WTC11 (cell line): Measurements from ENCODE around the gene KLHL30. TPM values are rescaled to one million over a fixed set of nuclear protein-coding genes. Genes with fewer than 3 reads are reported as not detected.

Experiments used
- ATAC-seq: fragments of 200-7000 bp; cut with Tn5 transposase; 2 replicates; pipeline ENCODE4 v1.10.0; 2021; ENCODE audit warnings: mild to moderate bottlenecking, moderate library complexity
- CTCF ChIA-PET: fragments of 300-600 bp; sonication (Branson Sonifier 250); formaldehyde crosslinking; loops from one replicate; lab custom pipeline; 2021; ENCODE audit warnings: antibody characterized with exemption; lab: Charles Lee
- POLR2A ChIA-PET: fragments of 350-600 bp; sonication (Branson Sonifier 250); formaldehyde crosslinking; loops from one replicate; lab custom pipeline; 2021; ENCODE audit warnings: antibody characterized with exemption; lab: Charles Lee
- DNase-seq: peaks from one replicate; pipeline ENCODE4 v3.0.0; 2021; ENCODE audit warnings: low spot score
- H3K27ac Mint-ChIP-seq: 2 replicates; pipeline ENCODE4 v1.8.0; 2021; ENCODE audit warnings: mixed read lengths
- H3K27me3 Mint-ChIP-seq: 2 replicates; pipeline ENCODE4 v1.8.0; 2021; ENCODE audit warnings: low read depth, mild to moderate bottlenecking, moderate library complexity, mixed read lengths
- H3K36me3 Mint-ChIP-seq: 2 replicates; pipeline ENCODE4 v1.8.0; 2021; ENCODE audit warnings: mixed read lengths
- H3K4me1 Mint-ChIP-seq: 2 replicates; pipeline ENCODE4 v1.8.0; 2022; ENCODE audit warnings: mixed read lengths
- H3K4me3 Mint-ChIP-seq: 2 replicates; pipeline ENCODE4 v1.8.0; 2021; ENCODE audit warnings: mild to moderate bottlenecking, moderate library complexity, mixed read lengths
- H3K9me3 Mint-ChIP-seq: 2 replicates; pipeline ENCODE4 v1.8.0; 2021; ENCODE audit warnings: mixed read lengths
- AFF4 ChIP-seq: sonication (generic); formaldehyde crosslinking; IDR thresholded peaks from 2 replicates; pipeline ENCODE4 v1.8.1; 2023; ENCODE audit warnings: mild to moderate bottlenecking, missing genetic modification reagents, borderline replicate concordance
- AR ChIP-seq: fragments of 250-450 bp; sonication (Bioruptor Pico); IDR thresholded peaks from 2 replicates; pipeline ENCODE4 v1.9.0; 2021; ENCODE audit warnings: mild to moderate bottlenecking
- ATF2 ChIP-seq: sonication (generic); formaldehyde crosslinking; IDR thresholded peaks from 2 replicates; pipeline ENCODE4 v1.8.1; 2022; ENCODE audit warnings: low read depth, missing genetic modification reagents, borderline replicate concordance
- ATF6 ChIP-seq: sonication (generic); formaldehyde crosslinking; IDR thresholded peaks from 2 replicates; pipeline ENCODE4 v1.8.1; 2023; ENCODE audit warnings: mild to moderate bottlenecking, missing genetic modification reagents
- CREM ChIP-seq: sonication (generic); formaldehyde crosslinking; IDR thresholded peaks from 2 replicates; pipeline ENCODE4 v1.8.1; 2022; ENCODE audit warnings: mild to moderate bottlenecking, missing genetic modification reagents, moderate library complexity
- E2F5 ChIP-seq: sonication (generic); formaldehyde crosslinking; IDR thresholded peaks from 2 replicates; pipeline ENCODE4 v1.8.1; 2022; ENCODE audit warnings: mild to moderate bottlenecking, moderate library complexity, missing genetic modification reagents
- EMX1 ChIP-seq: fragments of 250-450 bp; sonication (Bioruptor Pico); IDR thresholded peaks from 2 replicates; pipeline ENCODE4 v1.8.0; 2021; ENCODE audit warnings: mild to moderate bottlenecking
- GTF2I ChIP-seq: fragments of 250-450 bp; sonication (Bioruptor Pico); conservative IDR thresholded peaks from 2 replicates; pipeline ENCODE4 v1.4.0; 2021; ENCODE audit warnings: mild to moderate bottlenecking
- HMGXB4 ChIP-seq: sonication (generic); formaldehyde crosslinking; IDR thresholded peaks from 2 replicates; pipeline ENCODE4 v1.8.1; 2023; ENCODE audit warnings: mild to moderate bottlenecking, moderate library complexity, missing genetic modification reagents
- NFATC4 ChIP-seq: fragments of 250-450 bp; sonication (Bioruptor Pico); IDR thresholded peaks from 2 replicates; pipeline ENCODE4 v1.9.0; 2021; ENCODE audit warnings: mild to moderate bottlenecking
- NFYB ChIP-seq: sonication (generic); formaldehyde crosslinking; conservative IDR thresholded peaks from 2 replicates; pipeline ENCODE4 v1.8.0; 2022; ENCODE audit warnings: low read depth, missing genetic modification reagents
- PREB ChIP-seq: sonication (generic); formaldehyde crosslinking; IDR thresholded peaks from 2 replicates; pipeline ENCODE4 v1.8.1; 2022; ENCODE audit warnings: mild to moderate bottlenecking, missing genetic modification reagents, moderate library complexity, borderline replicate concordance
- PRRX2 ChIP-seq: fragments of 250-450 bp; sonication (Bioruptor Pico); IDR thresholded peaks from 2 replicates; pipeline ENCODE4 v1.8.0; 2021; ENCODE audit warnings: mild to moderate bottlenecking
- SMAD4 ChIP-seq: sonication (generic); formaldehyde crosslinking; IDR thresholded peaks from 2 replicates; pipeline ENCODE4 v1.8.0; 2022; ENCODE audit warnings: mild to moderate bottlenecking, missing genetic modification reagents
- STAT6 ChIP-seq: sonication (generic); formaldehyde crosslinking; conservative IDR thresholded peaks from 2 replicates; pipeline ENCODE4 v1.8.1; 2023; ENCODE audit warnings: mild to moderate bottlenecking, low read depth, missing genetic modification reagents, moderate library complexity
- ZNF219 ChIP-seq: sonication (generic); formaldehyde crosslinking; IDR thresholded peaks from 2 replicates; pipeline ENCODE4 v1.8.0; 2023; ENCODE audit warnings: missing genetic modification reagents, mild to moderate bottlenecking, borderline replicate concordance
- ZNF396 ChIP-seq: fragments of 250-450 bp; sonication (Bioruptor Pico); IDR thresholded peaks from 2 replicates; pipeline ENCODE4 v1.8.0; 2021; ENCODE audit warnings: mild to moderate bottlenecking, moderate library complexity, borderline replicate concordance
- ZNF425 ChIP-seq: fragments of 250-450 bp; sonication (Bioruptor Pico); conservative IDR thresholded peaks from 2 replicates; pipeline ENCODE4 v1.9.0; 2021; ENCODE audit warnings: mild to moderate bottlenecking
- total RNA-seq: library from RNA; stranded (reverse); gene quantifications from 3 replicates; pipeline ENCODE4 v1.2.3, GENCODE V29; 2021

The KLHL30 gene
- total RNA-seq, 1 experiment from 2014 or later = not detected

GRCh38 chr2:238167761-238168160 lies 29.3 kb downstream of the KLHL30 start:
- TF ChIP-seq NFATC4 (CRISPR knock-in tag) (no peak), AR (CRISPR knock-in tag) (no peak), PRRX2 (CRISPR knock-in tag) (no peak), ZNF425 (CRISPR knock-in tag) (no peak), CREM (CRISPR knock-in tag) (no peak), PREB (no peak), SMAD4 (CRISPR knock-in tag) (no peak), ZNF396 (CRISPR knock-in tag) (no peak), HMGXB4 (no peak), GTF2I (CRISPR knock-in tag) (no peak), ZNF219 (CRISPR knock-in tag) (no peak), NFYB (CRISPR knock-in tag) (no peak), STAT6 (CRISPR knock-in tag) (no peak), ATF6 (CRISPR knock-in tag) (no peak), AFF4 (no peak), ATF2 (CRISPR knock-in tag) (no peak), EMX1 (no peak), E2F5 (CRISPR knock-in tag) (no peak)
- Mint-ChIP-seq H3K9me3 (no peaks in the 10 kb centered on the region), H3K27me3 (peaks cover 26% of the 10 kb centered on the region), H3K4me3 (no peak overlapping the region), H3K36me3 (peaks cover 25% of the 10 kb centered on the region), H3K4me1 (no peaks in the 10 kb centered on the region), H3K27ac (no peak overlapping the region)
- DNase-seq (no peak), ATAC-seq (no peak)
- CTCF ChIA-PET = no interaction called here
- POLR2A ChIA-PET = no interaction called here
